GM18498 (cell line): ENCODE results near the gene CAMK2D.
"Not testable (repeated sequence)": the region's sequence is repeated elsewhere in the genome, so short reads cannot be mapped to it uniquely, and the experiment has no call there.

Source experiments
- ATAC-seq: cut with Tn5 transposase; IDR thresholded peaks from one replicate; pipeline ENCODE4 v1.9.1; 2021; ENCODE audit warnings: mild to moderate bottlenecking, moderate library complexity; ENCODE audit not compliant: unreplicated experiment

Gene CAMK2D

GRCh38 chr4:113761620-113762185 lies at the start of gene CAMK2D:
TSS of gene CAMK2D (minus strand) at chr4:113761738. CDS start at chr4:113761068, 670 bp downstream.
- peak; percentile 52 for ATAC-seq

DNA sequence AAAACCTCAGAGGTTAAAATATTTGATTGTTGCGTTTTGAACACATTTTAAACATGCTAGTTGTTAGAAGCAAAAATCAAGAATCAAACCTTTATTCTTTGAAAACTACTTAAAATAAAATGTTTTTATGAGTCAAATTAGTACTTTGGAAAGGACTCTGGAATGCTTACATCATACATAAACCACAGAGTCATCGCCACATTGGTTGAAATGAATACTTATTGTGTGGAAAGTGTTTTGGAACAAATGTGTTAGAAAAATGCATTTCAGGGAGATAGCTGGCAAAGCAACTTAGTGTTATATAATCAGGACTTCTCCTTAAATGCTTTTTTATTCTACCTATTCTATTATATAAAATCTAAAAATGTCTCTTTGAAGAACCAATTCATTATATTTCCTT lies 49.4 kb upstream of the CAMK2D start:
- ATAC-seq, result no peak

GRCh38 chr4:113809311-113809710 lies 47.8 kb upstream of the CAMK2D start:
- ATAC-seq, result no peak

GRCh38 chr4:113806850-113807249 lies 45.3 kb upstream of the CAMK2D start:
- no peak for ATAC-seq

GRCh38 chr4:113801882-113802281 lies 40.3 kb upstream of the CAMK2D start:
- ATAC-seq, result no peak

GRCh38 chr4:113796381-113796780 lies 34.8 kb upstream of the CAMK2D start:
- not testable (repeated sequence) for ATAC-seq

DNA sequence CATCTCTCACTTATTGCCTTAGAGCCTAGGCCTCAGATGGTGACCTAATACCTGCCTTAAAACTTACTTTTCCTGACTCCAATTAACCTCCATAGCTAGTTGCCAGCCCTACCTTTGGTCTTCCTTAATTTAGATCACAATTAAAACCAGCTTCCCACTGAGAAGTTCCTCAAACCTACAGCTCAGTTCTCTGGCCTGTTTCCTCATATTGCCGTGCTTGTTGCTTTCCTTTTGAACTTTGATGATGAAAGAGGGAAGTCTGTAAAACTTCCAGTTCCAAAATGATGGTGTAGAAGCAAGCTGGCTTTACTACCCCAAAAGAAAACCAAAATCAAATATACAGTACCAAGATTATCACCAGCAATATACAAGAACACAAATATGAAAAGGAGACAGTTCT lies 28.9 kb upstream of the CAMK2D start:
- ATAC-seq, result no peak

GRCh38 chr4:113788888-113789287 lies 27.4 kb upstream of the CAMK2D start:
- ATAC-seq, result peak; percentile 50

DNA sequence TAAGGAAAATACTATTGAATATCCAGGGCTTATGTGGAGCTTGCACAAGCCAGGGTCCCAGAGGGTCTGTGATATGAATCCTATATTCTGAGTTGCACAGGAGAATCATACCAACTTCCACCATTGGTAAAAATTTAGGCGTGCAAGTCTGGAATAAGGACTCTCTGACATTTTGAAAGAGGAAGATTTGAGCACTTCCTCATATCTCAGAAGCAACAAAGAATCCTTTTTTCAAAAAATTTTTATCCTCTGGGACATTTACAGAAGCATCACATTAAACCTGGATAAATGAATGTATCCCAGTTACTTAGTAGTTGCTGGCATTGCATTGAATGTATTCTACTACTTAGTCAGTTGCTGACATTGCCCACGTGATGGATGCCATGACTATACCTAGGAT lies 24.2 kb upstream of the CAMK2D start:
- ATAC-seq, result no peak

DNA sequence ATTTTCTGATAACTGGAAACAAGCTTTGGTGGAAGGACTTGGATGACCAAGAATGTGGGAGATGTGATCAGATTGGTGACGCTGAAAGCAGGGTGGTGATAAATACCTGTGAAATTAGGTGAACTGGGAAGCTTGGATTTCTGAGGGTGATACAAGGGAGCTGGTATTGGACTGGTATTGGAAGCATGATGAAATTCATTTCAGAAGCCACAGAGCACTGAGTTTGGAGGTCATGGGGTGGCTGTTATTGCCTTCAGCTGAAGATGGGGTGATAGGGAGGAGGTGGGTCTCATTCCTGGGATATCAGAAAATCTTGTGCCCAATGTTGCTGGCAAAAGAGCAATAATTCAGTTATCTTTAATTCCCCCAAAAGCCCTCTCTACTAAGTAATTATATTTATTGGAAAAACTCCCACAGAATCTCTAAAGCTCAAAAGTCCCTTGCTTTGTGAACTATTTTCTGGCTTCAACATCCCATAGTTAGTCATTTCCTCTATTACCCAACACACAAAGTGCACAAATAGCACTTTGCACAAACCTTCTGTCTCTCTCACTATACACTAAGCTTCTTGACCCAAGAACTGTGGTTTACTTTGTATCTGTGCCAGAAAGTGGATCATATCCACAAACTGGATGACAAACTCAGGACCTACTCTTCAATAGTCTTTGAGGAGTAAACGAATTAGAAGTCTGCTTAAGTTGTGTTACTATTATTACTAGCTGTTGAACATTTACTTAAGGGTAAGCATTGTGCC lies 23.1 kb upstream of the CAMK2D start:
- no peak for ATAC-seq

DNA sequence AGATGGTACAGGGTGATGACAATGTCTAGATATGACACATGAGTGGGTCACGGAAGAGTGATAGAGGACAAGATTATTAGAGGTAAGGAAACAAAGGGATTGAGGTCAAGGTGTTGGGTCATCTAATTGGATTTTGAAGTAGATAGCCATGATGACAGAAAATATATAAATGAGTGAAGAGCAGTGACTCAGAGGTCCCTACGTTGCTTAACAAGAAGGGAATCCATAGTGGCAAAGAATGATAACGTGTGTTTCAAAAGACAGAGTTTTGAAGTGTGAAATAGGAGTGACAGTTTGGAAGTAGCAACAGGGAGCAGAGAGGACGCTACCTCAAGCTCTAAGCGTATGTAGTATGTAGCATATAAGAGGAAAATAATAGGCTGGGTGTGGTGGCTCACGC lies 22.2 kb upstream of the CAMK2D start:
- no peak for ATAC-seq

DNA sequence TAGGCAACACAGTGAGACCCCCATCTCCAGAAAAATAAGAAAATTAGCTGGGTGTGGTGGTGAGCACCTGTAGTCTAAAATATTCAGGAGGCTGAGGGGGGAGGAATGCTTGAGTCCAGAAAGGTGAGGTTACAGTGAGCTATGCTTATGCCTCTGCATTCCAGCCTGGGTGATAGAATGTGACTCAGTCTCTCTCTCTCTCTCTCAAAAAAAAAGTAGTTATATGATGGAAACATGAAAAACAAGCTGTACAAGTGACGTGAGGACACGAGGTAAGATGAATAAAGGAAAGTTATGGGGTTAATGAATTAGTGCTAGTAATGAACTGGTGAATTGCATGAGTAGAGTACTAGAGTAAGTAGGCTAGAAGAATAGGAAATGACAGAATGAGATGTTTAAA lies 21.8 kb upstream of the CAMK2D start:
- ATAC-seq, result no peak

DNA sequence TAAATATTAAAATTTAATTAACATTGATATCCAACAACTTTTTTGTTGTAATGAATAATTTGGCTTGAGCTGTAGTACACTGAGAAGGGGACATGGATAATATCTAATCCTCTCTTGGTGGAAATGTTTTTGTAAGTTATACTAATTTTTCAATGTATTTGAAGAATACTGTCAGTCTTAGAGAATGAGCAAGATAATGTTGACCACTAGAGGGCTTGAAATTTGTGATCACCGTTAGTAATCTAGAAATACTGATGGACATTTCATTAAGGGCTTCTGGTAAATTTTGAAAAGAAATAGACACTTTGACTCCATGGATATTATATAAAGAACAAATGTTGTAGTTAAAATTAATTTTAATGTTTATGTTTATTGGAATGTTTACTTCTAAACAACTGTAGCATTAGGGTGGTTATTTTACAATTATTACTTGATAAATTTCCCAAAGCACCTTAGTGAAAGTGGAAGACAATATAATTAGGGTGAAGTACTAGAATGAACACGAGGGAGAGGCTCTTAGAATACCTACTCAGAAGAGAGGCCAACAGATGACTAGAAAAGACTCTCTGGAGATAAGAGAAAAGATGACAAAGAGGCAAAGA lies 20.0 kb upstream of the CAMK2D start:
- ATAC-seq, result peak; percentile 54

GRCh38 chr4:113776679-113777078 lies 15.1 kb upstream of the CAMK2D start:
- no peak for ATAC-seq

DNA sequence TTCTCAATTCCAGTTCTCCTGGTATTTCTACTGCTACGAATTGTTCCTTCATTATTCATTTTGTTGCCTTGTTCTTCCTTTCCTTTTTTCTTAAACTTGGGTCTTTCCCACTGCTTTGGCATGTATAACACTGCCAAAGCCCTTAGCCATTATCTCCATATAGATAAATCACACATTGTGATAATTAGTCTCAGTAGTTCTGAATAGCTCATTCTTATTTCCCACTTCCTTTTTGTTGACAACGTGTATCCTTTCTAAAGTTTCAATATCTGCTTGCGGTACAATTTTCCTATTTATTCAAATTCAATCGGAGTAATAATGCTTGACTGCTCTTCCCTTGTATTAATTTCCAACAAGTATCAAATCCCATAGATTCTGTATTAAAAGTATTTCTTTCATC lies 14.5 kb upstream of the CAMK2D start:
- ATAC-seq, result no peak

GRCh38 chr4:113773756-113774155 lies 12.2 kb upstream of the CAMK2D start:
- ATAC-seq, result no peak

DNA sequence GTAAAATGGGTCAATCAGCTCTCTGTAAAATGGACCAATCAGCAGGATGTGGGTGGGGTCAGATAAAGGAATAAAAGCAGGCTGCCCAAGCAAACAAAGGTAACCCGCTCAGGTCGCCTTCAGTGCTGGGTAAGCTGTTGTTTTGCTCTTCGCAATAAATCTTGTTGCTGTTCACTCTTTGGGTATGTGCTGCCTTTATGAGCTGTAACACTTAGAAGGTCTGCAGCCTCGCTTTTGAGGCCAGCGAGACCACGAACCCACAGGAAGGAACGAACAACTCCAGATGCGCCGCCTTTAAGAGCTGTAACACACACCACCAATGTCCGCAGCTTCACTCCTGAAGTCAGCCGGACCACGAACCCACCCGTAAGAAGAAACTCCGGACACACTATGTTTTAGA lies 11.5 kb upstream of the CAMK2D start:
- ATAC-seq, result no peak

GRCh38 chr4:113772319-113772718 lies 10.8 kb upstream of the CAMK2D start:
- no peak for ATAC-seq

- no peak for ATAC-seq
These were observed 8.2 kb upstream of the CAMK2D start for GRCh38 chr4:113769744-113770143.

DNA sequence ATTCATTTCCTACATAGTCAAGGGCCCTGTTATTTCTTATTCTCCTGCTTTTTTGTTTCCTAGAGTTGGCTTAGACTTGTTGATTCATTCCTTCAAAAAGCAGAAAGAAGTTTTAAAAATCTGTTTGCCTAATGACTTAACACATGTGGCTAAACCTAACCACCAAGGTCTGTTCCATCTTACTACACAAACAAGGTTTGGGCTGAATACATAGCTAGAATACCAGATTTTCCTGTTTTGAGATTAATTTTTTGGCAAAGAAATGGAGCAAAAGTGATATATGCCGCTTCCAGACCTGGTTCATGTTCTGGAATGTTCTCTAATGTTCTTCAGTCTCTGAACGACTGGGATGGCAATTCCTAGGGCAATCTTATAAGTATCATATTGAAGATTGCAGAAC lies 7.4 kb upstream of the CAMK2D start:
- ATAC-seq, result no peak

DNA sequence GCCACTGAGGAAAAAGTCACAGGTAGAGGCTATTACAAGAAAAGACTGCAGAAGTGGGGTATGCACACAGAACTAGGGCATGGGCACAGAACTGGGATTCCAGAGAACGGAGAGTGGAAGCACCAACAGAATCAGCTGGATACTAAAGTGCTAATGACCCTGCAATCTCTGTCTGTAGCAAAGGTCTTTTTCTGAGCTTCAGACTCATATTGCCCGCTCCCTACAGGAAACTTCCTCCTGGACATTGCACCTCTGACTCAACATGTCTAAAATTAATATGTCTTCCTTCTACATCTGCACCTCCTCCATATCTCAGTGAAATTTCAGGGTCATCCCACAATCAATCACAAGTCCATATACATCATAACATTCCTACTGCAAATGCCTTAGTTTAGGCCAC lies 5.3 kb upstream of the CAMK2D start:
- ATAC-seq, result no peak

DNA sequence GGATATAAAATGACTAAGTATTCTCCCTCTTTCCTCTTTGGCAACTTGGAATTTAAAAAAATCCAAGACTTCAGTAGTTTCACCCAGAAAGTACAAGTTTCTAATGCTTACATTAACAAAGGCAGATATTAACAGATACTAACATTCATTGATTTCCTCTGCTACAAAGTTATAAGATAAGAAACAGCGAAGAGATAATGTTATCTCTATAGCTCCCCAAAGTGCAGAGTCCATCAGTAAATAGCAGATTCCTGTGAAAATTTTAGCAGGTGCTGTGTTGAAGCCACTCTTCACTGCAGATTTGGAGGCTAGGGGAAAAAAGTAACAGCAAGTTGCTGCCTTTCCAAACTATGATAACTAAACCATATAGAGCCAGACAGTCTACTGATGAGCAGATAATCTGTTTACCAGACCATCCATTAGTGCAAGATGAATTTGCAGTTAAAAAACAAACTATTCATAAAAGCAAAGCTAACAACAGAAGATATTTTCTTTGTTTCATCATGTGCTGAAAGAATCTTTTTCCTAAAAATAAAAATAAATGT lies 3.3 kb upstream of the CAMK2D start:
- ATAC-seq, result no peak
